ENCODE measurements around the gene TMEM132D.

- TF ChIP-seq GATA2 (IDR thresholded peaks at IDR 0.05; ENCODE audit: low read depth, low read length): no peak
- no peak for TF ChIP-seq GATA3 (IDR thresholded peaks at IDR 0.05; ENCODE audit: low read depth, low read length)
Observed at GRCh38 chr12:129230995-129231394, 672.8 kb downstream of the TMEM132D start.
